SH-SY5Y (cell line): ENCODE results near the gene AGMAT.

ENCODE experiments used
- GATA2 ChIP-seq: IDR thresholded peaks from 2 replicates; pipeline ENCODE4 v1.6.1; 2011; ENCODE audit warnings: mild to moderate bottlenecking, low read depth, low read length
- GATA3 ChIP-seq: IDR thresholded peaks from 2 replicates; pipeline ENCODE4 v1.6.1; 2011; ENCODE audit warnings: low read depth, mild to moderate bottlenecking, low read length, moderate library complexity

- no peak for TF ChIP-seq GATA2
- TF ChIP-seq GATA3: no peak
Observed at GRCh38 chr1:15633756-15634420, 49.0 kb upstream of the AGMAT start.
